OCI-LY7 (cell line): ENCODE data around the gene VDR. TPM values are rescaled to one million over a fixed set of nuclear protein-coding genes. Genes with fewer than 3 reads are reported as not detected.

Experiments
- BruUV-seq: library from RNA; stranded (reverse); fragments of 400-500 nt; replicated peaks from 2 replicates; lab custom pipeline; 2021; lab: Mats Ljungman, UMichigan
- CTCF ChIA-PET: fragments of 300-600 bp; sonication (Branson Sonifier 250); formaldehyde crosslinking; loops from one replicate; lab custom pipeline; 2022; ENCODE audit warnings: antibody characterized with exemption; ENCODE audit not compliant: unreplicated experiment; lab: Charles Lee
- POLR2A ChIA-PET: fragments of 300-600 bp; sonication (Branson Sonifier 250); formaldehyde crosslinking; loops from one replicate; lab custom pipeline; 2022; ENCODE audit warnings: antibody characterized with exemption; lab: Charles Lee
- DNase-seq: peaks from one replicate; pipeline ENCODE4 v3.0.0-alpha.2; 2015; ENCODE audit warnings: low spot score
- H2AFZ ChIP-seq: fragments of 200-600 bp; sonication (generic), shearing (Covaris generic); 2 replicates; pipeline ENCODE4 v1.6.1; 2014; ENCODE audit warnings: mild to moderate bottlenecking, antibody characterized with exemption, low read length, moderate library complexity
- H3K27ac ChIP-seq: fragments of 200-600 bp; sonication (generic); 2 replicates; pipeline ENCODE4 v1.5.1; 2014; ENCODE audit warnings: mixed run types, low read depth, mild to moderate bottlenecking, moderate library complexity, low read length, inconsistent platforms; ENCODE audit not compliant: poor library complexity, severe bottlenecking
- H3K36me3 ChIP-seq: fragments of 200-600 bp; sonication (generic); 2 replicates; pipeline ENCODE4 v1.6.1; 2014; ENCODE audit warnings: mild to moderate bottlenecking, antibody characterized with exemption, low read length, moderate library complexity, mixed read lengths; ENCODE audit not compliant: insufficient read depth
- H3K4me1 ChIP-seq: fragments of 200-600 bp; sonication (generic); 2 replicates; pipeline ENCODE4 v1.5.1; 2014; ENCODE audit warnings: mild to moderate bottlenecking, low read length; ENCODE audit not compliant: insufficient read depth, poor library complexity, severe bottlenecking
- H3K4me2 ChIP-seq: fragments of 200-600 bp; sonication (generic); 2 replicates; pipeline ENCODE4 v1.6.1; 2014; ENCODE audit warnings: mild to moderate bottlenecking, low read length
- H3K4me3 ChIP-seq: fragments of 200-600 bp; sonication (generic); 2 replicates; pipeline ENCODE4 v1.5.1; 2014; ENCODE audit warnings: mild to moderate bottlenecking, low read depth, low read length; ENCODE audit not compliant: poor library complexity, severe bottlenecking
- H3K79me2 ChIP-seq: fragments of 200-600 bp; sonication (generic); 2 replicates; pipeline ENCODE4 v1.6.1; 2016; ENCODE audit warnings: low read depth, mild to moderate bottlenecking, low read length, moderate library complexity, mixed read lengths; ENCODE audit not compliant: insufficient read depth
- H3K9me2 ChIP-seq: fragments of 200-600 bp; sonication (generic); 2 replicates; pipeline ENCODE4 v1.6.1; 2016; ENCODE audit warnings: mild to moderate bottlenecking, low read length, mixed read lengths; ENCODE audit not compliant: insufficient read depth
- H3K9me3 ChIP-seq: fragments of 200-600 bp; sonication (generic); 2 replicates; pipeline ENCODE4 v1.6.1; 2014; ENCODE audit warnings: mild to moderate bottlenecking, mixed run types, low read length, mixed read lengths
- H4K20me1 ChIP-seq: fragments of 200-600 bp; sonication (generic); 2 replicates; pipeline ENCODE4 v1.6.1; 2014; ENCODE audit warnings: mild to moderate bottlenecking, antibody characterized with exemption, low read length, moderate library complexity, mixed read lengths; ENCODE audit not compliant: insufficient read depth
- EZH2phosphoT487 ChIP-seq: fragments of 200-600 bp; sonication (generic); IDR thresholded peaks from 2 replicates; pipeline ENCODE4 v1.6.1; 2018; ENCODE audit warnings: low read depth, borderline replicate concordance, mild to moderate bottlenecking, mixed run types, antibody characterized with exemption, low read length, moderate library complexity, mixed read lengths
- intact Hi-C: fragments of 100-400 bp; cut with micrococcal nuclease; formaldehyde crosslinking; loops from one replicate; pipeline ENCODE4 v1.10.0; 2022; ENCODE audit not compliant: unreplicated experiment
- total RNA-seq, 2 experiments: library from RNA; depleted of rRNA in 1 of 2; stranded (reverse); fragments of >200 nt in 1 of 2; shearing (Covaris generic) in 1 of 2; gene quantifications; 2 replicates each; pipeline ENCODE4 v1.2.3, GENCODE V29; 2014 to 2022
- TF ChIP-seq, protein P1 (sequence below): fragments of 200-600 bp; sonication (generic); conservative IDR thresholded peaks from 2 replicates; pipeline ENCODE4 v1.5.1; 2014; ENCODE audit warnings: mild to moderate bottlenecking, antibody characterized with exemption, low read length, moderate library complexity, mixed read lengths

Gene VDR
- total RNA-seq, 2 experiments from 2014 or later: 1.9 to 5.4 TPM

DNA sequence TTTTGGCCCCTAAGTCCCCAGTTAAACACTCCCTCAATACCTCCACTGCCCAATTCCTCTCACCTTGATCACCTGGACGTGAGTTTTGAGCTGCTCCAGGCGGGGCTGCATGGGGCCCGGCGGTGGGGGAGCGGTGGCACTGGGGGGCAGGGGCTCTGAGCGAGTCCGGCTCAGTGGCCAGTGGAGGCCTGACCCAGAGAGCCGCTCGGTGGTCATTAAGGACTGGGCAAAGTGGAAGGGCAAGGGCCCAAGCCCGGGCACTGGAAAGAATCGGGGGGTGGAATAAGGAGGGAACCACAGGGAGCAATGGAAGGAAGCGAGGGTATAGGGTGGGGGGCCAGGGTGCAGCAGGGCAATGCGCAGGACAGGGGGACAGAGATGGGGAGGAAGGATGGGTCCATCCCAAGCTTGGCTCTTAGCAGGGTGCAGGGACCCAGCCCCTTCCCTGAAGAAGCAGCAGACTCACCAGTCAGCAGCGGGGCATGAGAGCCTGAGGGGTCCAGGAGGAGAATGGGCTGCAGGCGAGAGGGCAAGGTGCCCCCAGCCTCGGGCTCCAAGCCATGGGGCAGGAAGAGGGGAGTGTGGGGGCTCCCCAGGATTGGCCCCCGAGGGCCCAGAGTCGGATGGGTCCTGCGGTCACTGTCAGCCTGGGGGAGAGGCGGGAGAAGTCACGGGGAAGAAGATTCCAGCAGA is 109.5 kb downstream of the VDR start:
- Histone ChIP-seq H4K20me1 (no peaks in the 10 kb centered on the region), H3K9me3 (no peaks in the 10 kb centered on the region), H3K4me3 (no peak overlapping the region), H3K4me1 (peaks cover 9% of the 10 kb centered on the region), H3K79me2 (no peaks in the 10 kb centered on the region), H2AFZ (no peak overlapping the region), H3K9me2 (no peaks in the 10 kb centered on the region), H3K36me3 (peaks cover 68% of the 10 kb centered on the region), H3K27ac (no peak overlapping the region), H3K4me2 (no peak overlapping the region)
- ChIA-PET POLR2A (no interaction called here), CTCF (no interaction called here)
- intact Hi-C loops: no loop called here
- DNase-seq: no peak
- no TSS peak for BruUV-seq
- TF ChIP-seq, protein P1, sequence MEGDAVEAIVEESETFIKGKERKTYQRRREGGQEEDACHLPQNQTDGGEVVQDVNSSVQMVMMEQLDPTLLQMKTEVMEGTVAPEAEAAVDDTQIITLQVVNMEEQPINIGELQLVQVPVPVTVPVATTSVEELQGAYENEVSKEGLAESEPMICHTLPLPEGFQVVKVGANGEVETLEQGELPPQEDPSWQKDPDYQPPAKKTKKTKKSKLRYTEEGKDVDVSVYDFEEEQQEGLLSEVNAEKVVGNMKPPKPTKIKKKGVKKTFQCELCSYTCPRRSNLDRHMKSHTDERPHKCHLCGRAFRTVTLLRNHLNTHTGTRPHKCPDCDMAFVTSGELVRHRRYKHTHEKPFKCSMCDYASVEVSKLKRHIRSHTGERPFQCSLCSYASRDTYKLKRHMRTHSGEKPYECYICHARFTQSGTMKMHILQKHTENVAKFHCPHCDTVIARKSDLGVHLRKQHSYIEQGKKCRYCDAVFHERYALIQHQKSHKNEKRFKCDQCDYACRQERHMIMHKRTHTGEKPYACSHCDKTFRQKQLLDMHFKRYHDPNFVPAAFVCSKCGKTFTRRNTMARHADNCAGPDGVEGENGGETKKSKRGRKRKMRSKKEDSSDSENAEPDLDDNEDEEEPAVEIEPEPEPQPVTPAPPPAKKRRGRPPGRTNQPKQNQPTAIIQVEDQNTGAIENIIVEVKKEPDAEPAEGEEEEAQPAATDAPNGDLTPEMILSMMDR: no peak
- no peak for TF ChIP-seq EZH2phosphoT487

DNA sequence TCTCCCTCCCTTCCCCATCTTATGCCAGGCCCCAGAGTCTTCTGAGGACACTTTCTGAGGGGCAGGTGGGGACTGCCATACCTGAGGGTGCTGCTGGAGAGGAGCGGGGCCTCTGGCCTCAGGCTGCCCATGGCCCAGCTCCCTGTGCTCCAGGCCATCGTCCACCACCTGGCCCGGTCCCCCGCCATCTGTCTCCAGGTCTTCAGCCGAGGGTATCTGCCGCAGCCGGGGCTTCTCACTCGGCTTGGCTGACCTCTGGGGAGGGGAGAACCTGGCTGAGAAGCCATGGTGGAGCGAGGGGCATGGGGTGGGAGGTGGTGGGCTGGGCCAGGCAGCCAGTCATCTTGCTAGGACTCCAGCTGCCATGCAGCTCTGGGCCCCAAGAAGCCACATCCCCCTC is 110.1 kb downstream of the VDR start:
- Histone ChIP-seq H3K9me2 (no peaks in the 10 kb centered on the region), H3K79me2 (no peaks in the 10 kb centered on the region), H2AFZ (no peak overlapping the region), H3K36me3 (peaks cover 74% of the 10 kb centered on the region), H3K27ac (no peak overlapping the region), H3K4me1 (peaks cover 9% of the 10 kb centered on the region), H3K9me3 (no peaks in the 10 kb centered on the region), H4K20me1 (no peaks in the 10 kb centered on the region), H3K4me2 (no peak overlapping the region), H3K4me3 (no peak overlapping the region)
- no TSS peak for BruUV-seq
- no peak for TF ChIP-seq EZH2phosphoT487
- TF ChIP-seq, protein P1: no peak
- POLR2A ChIA-PET: interaction anchor here (0.6 kb wide), 1 partner anchor 42 kb away, joined by 3 read pairs; no protein-coding TSS in a partner anchor
- intact Hi-C loops: no loop called here
- no peak for DNase-seq
- CTCF ChIA-PET: no interaction called here

DNA sequence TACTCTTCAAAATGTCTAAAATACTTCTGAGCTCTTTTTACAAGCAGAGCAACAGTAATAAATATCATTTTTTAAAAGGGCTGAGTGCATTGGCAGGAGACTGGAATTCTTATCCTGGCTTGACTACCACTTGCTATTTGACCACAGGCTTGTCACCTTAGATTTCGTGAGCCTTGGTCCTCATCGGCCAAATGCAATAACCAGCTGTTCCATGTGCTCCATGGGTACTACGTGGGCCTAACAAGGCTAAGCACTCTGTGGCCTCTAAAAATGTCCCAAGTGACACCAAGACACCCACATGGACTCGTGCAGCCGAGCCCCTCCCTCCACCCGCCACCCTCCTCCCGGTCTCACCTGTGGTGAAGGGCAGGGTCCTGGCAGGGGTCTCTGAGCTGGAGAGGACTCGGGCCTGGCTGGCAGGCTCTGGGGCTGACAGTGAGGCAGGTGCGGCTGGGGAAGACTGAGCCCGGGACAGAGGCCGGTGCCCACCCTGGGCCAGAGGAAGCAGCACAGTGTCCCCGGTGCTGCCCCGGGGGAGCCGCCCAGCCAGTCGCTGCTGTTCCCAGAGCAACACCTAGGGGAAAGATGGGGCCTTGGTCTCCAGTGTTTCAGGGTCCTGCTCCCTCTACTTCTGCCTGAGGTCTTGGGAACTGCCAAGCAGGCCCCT is 111.6 kb downstream of the VDR start:
- Histone ChIP-seq H3K36me3 (peaks cover 85% of the 10 kb centered on the region), H3K4me2 (no peak overlapping the region), H3K27ac (no peak overlapping the region), H4K20me1 (no peaks in the 10 kb centered on the region), H2AFZ (no peak overlapping the region), H3K4me1 (peaks cover 9% of the 10 kb centered on the region), H3K9me2 (no peaks in the 10 kb centered on the region), H3K79me2 (no peaks in the 10 kb centered on the region), H3K4me3 (no peak overlapping the region), H3K9me3 (no peaks in the 10 kb centered on the region)
- TF ChIP-seq EZH2phosphoT487: no peak
- TF ChIP-seq, protein P1: no peak
- no peak for DNase-seq
- intact Hi-C loops: no loop called here
- BruUV-seq: no TSS peak
- POLR2A ChIA-PET: interaction anchor here (0.7 kb wide), 1 partner anchor 54 kb away, joined by 4 read pairs; no protein-coding TSS in a partner anchor
- CTCF ChIA-PET: interaction anchor here (1.2 to 2.0 kb wide), 2 partner anchors 42 to 45 kb away, joined by 3 to 5 read pairs; no protein-coding TSS in a partner anchor
